Measurements from ENCODE around the gene NFKBIB.
"Not testable (repeated sequence)": the region's sequence is repeated elsewhere in the genome, so short reads cannot be mapped to it uniquely, and the experiment has no call there.

Gene NFKBIB

GRCh38 chr19:38875656-38876395, 23.9 kb upstream of the NFKBIB start:
- no peak for FAIRE-seq

- FAIRE-seq = no peak
Measured at GRCh38 chr19:38877781-38878574, 21.8 kb upstream of the NFKBIB start, which contains the start of gene RINL. RINL (minus strand) TSS chr19:38878275; CDS start chr19:38876742, 1,533 bp downstream.

- no peak for FAIRE-seq
Measured at GRCh38 chr19:38878575-38879399, 21.0 kb upstream of the NFKBIB start.

- FAIRE-seq = no peak
Measured at GRCh38 chr19:38879400-38879751, 20.4 kb upstream of the NFKBIB start.

GRCh38 chr19:38880076-38880881, 19.5 kb upstream of the NFKBIB start:
- no peak for FAIRE-seq

GRCh38 chr19:38880882-38881609, 18.7 kb upstream of the NFKBIB start:
- no peak for FAIRE-seq

GRCh38 chr19:38883286-38883685, 16.5 kb upstream of the NFKBIB start:
- FAIRE-seq = no peak

GRCh38 chr19:38884691-38885090, 15.1 kb upstream of the NFKBIB start:
- not testable (repeated sequence) for FAIRE-seq

GRCh38 chr19:38888876-38889275, 10.9 kb upstream of the NFKBIB start:
- no peak for FAIRE-seq

GRCh38 chr19:38889803-38890202, 10.0 kb upstream of the NFKBIB start:
- FAIRE-seq = no peak

- no peak for FAIRE-seq
Measured at GRCh38 chr19:38890686-38891085, 9.1 kb upstream of the NFKBIB start.

GRCh38 chr19:38891771-38892170, 8.0 kb upstream of the NFKBIB start:
- FAIRE-seq = no peak

- no peak for FAIRE-seq
Measured at GRCh38 chr19:38892841-38893240, 6.9 kb upstream of the NFKBIB start.

- no peak for FAIRE-seq
Measured at GRCh38 chr19:38893341-38893771, 6.4 kb upstream of the NFKBIB start.

- no peak for FAIRE-seq
Measured at GRCh38 chr19:38894968-38895367, 4.8 kb upstream of the NFKBIB start.

- FAIRE-seq = no peak
Measured at GRCh38 chr19:38898788-38899446, 852 bp upstream of the NFKBIB start.

- FAIRE-seq = no peak
Measured at GRCh38 chr19:38900202-38900629, 447 bp downstream of the NFKBIB start.

- FAIRE-seq = no peak
Measured at GRCh38 chr19:38900743-38901190, 998 bp downstream of the NFKBIB start.

GRCh38 chr19:38901683-38902082, 1.9 kb downstream of the NFKBIB start:
- no peak for FAIRE-seq

GRCh38 chr19:38904581-38905539, 5.1 kb downstream of the NFKBIB start:
- FAIRE-seq = no peak

Data from A204.1 (cell line).